Measurements from ENCODE around the gene EEF1AKMT2.

DNA sequence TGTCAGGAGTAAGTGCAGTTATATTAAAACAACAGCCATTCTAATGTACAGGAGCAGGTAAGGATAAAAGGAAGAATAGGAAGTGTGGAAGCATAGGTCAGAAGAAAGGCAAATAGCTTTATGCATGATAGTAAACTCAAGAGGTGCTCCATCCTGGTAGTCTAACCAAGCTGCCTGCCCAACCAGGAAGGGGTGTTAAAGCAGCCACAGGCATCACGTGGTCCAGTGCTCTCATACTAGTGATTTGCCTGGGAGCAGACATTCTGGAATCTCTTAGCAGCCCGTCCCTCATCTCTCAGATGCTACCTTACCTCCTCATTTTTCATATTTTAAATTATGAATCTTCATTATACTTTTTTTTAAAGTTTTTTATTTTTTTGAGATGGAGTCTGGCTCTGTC lies 28.4 kb upstream of the EEF1AKMT2 start:
- TF ChIP-seq RAD21 (CRISPR knock-in tag; conservative IDR thresholded peaks at IDR 0.05 in 1 of 2, IDR thresholded peaks at IDR 0.05 in 1 of 2) (no peak), CREB1 (IDR thresholded peaks at IDR 0.05) (no peak), CREB1 (CRISPR knock-in tag; IDR thresholded peaks at IDR 0.05) (no peak), TARDBP (IDR thresholded peaks at IDR 0.05) (no peak), FOSL1 (tag; conservative IDR thresholded peaks at IDR 0.05) (no peak), NBN (IDR thresholded peaks at IDR 0.05; ENCODE audit: low read depth) (no peak), POLR2AphosphoS5 (IDR thresholded peaks at IDR 0.05; ENCODE audit: control insufficient read depth, insufficient read depth, low read depth, low read length) (no peak), SLC30A9 (CRISPR knock-in tag; IDR thresholded peaks at IDR 0.05) (no peak), NRF1 (conservative IDR thresholded peaks at IDR 0.05 in 1 of 2, IDR thresholded peaks at IDR 0.05 in 1 of 2) (no peak), CBX2 (IDR thresholded peaks at IDR 0.05; ENCODE audit: insufficient read depth, low read length, poor library complexity, severe bottlenecking) (no peak), MED1 (CRISPR knock-in tag; IDR thresholded peaks at IDR 0.05; ENCODE audit: borderline replicate concordance) (no peak), MAFK (IDR thresholded peaks at IDR 0.05; ENCODE audit: low read length) (no peak), EZH2 (IDR thresholded peaks at IDR 0.05; ENCODE audit: borderline replicate concordance, low read depth, low read length) (no peak)
- TF ChIP-seq, protein P1, sequence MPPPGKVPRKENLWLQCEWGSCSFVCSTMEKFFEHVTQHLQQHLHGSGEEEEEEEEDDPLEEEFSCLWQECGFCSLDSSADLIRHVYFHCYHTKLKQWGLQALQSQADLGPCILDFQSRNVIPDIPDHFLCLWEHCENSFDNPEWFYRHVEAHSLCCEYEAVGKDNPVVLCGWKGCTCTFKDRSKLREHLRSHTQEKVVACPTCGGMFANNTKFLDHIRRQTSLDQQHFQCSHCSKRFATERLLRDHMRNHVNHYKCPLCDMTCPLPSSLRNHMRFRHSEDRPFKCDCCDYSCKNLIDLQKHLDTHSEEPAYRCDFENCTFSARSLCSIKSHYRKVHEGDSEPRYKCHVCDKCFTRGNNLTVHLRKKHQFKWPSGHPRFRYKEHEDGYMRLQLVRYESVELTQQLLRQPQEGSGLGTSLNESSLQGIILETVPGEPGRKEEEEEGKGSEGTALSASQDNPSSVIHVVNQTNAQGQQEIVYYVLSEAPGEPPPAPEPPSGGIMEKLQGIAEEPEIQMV (tag; conservative IDR thresholded peaks at IDR 0.05; ENCODE audit: low read depth): no peak
